ENCODE data around the gene SAPCD1. TPM values are rescaled to one million over a fixed set of nuclear protein-coding genes. Genes with fewer than 3 reads are reported as not detected.

Gene SAPCD1
- total and polyA plus RNA-seq, 10 donors = 3.6 to 14.2 (median 6.4) TPM; not detected in 1

GRCh38 chr6:31780507-31781243 is 18.2 kb downstream of the SAPCD1 start:
- H3K27ac ChIP-seq = no peak overlapping the region
- H3K27me3 ChIP-seq (replicated peaks in 1 of 7) = no peaks in the 10 kb centered on the region
- TF ChIP-seq CTCF (IDR thresholded peaks at IDR 0.05 in 8 of 11, conservative IDR thresholded peaks at IDR 0.05 in 3 of 11) (no peak), POLR2AphosphoS5 (IDR thresholded peaks at IDR 0.05) (no peak), POLR2A (IDR thresholded peaks at IDR 0.05) (no peak)
- DNase-seq = no peak
- peaks cover 9 to 24% (median 16%) of the 10 kb centered on the region in 6 donors for H3K4me1 ChIP-seq
- no peaks in the 10 kb centered on the region for H3K9me3 ChIP-seq
- intact Hi-C loops (cut with DNase I; ENCODE audit: low total_unique reads) = no loop called here
- peaks cover 0 to 82% (median 75%) of the 10 kb centered on the region in 6 donors for H3K36me3 ChIP-seq
- no peak overlapping the region for H3K4me3 ChIP-seq
- 88 to 96% (median 92%) methylated on average over 13 to 20 of the region's 20 CpGs for WGBS, 5 donors

DNA sequence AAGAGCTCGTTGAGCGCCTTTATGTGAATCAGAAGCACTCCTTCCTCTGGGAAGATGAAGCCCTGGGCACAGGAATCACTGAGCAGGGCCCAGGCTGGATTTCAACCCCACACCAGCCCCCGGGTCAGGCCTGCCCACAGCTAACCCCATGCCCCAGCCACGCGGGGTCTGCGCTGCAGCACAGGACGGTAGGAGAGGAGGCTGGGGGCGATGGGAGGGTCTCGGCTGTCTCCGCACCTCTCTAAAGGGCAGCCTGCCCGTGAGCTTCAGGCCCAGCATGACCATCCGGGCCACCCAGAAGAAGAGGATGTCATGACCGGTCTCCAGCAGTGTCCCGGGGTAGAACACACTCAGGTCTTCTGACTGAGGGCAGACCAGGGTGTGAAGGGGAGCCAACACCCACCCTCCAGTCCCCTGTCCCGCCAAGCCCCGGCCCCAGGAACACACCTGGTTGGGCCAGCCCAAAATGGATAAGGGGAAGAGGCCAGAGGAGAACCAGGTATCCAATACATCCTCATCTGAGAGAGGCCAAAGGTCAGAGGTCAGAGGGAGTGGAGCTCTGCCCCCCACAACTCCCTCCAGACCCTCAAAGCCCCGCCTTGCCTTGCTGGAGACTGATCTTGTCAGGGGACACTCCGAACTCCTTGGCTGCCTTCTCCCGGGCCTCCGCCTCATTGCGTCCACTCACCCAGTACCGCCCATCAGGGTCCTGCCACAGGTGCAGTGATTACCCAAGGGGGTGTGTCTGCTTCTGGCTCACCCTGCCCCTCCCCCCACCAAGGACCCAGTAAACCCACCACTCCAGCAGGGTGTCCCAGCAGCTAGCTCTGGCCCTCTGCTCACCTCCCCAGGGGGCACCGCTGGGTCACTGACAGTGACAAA is 19.0 kb downstream of the SAPCD1 start:
- H3K4me3 ChIP-seq = no peak overlapping the region
- intact Hi-C loops (cut with DNase I; ENCODE audit: low total_unique reads) = no loop called here
- no peak for TF ChIP-seq CTCF (IDR thresholded peaks at IDR 0.05 in 8 of 11, conservative IDR thresholded peaks at IDR 0.05 in 3 of 11)
- TF ChIP-seq POLR2AphosphoS5 (IDR thresholded peaks at IDR 0.05) = no peak
- no peak for TF ChIP-seq POLR2A (IDR thresholded peaks at IDR 0.05)
- 90 to 97% (median 96%) methylated on average over 14 to 23 of the region's 23 CpGs for WGBS, 5 donors
- no peak for DNase-seq
- H3K27me3 ChIP-seq (replicated peaks in 1 of 7) = no peaks in the 10 kb centered on the region
- peaks cover 0 to 90% (median 78%) of the 10 kb centered on the region in 6 donors for H3K36me3 ChIP-seq
- no peaks in the 10 kb centered on the region for H3K9me3 ChIP-seq
- peaks cover 9 to 16% (median 12%) of the 10 kb centered on the region in 6 donors for H3K4me1 ChIP-seq
- peak overlapping the region in 1 of 8 donors; percentile 4 for H3K27ac ChIP-seq

DNA sequence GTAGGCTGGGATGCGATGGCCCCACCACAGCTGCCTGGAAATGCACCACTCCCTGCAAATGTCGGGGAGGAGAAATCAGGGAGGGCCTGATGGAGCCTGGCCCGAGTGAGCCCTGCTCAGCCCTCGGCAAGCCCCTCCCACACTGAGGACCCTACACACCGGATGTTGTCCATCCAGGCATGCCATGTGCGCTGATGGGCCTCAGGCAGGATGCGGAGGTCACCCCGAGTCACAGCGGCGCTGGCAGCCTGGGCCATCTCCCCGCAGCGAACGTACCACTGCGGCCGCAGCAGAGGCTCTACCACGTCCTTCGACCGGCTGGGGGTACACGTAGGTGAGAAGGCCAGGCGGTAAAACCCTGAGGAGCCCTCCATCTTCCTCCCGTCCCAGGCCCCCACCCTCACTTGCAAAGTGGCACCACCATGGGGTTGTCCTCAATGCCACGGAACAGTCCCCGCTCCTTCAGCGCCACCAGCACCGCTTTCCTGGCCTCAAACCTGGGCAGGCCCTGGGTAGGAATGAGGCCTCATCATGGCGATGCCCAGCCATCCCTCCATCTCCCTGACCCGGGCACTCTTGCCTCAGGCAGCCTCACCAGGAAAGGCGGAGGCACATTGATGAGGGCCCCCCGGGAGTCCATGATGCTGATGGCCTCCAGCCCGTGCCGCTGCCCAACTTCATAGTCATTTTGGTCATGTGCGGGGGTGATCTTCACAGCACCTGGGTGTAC is 19.8 kb downstream of the SAPCD1 start:
- intact Hi-C loops (cut with DNase I; ENCODE audit: low total_unique reads) = no loop called here
- WGBS, 5 donors = 92 to 95% (median 93%) methylated on average over 32 of the region's 32 CpGs
- H3K9me3 ChIP-seq = no peaks in the 10 kb centered on the region
- DNase-seq = no peak
- H3K27me3 ChIP-seq (replicated peaks in 1 of 7) = no peaks in the 10 kb centered on the region
- peaks cover 0 to 96% (median 78%) of the 10 kb centered on the region in 6 donors for H3K36me3 ChIP-seq
- no peak overlapping the region for H3K4me3 ChIP-seq
- H3K27ac ChIP-seq = peak overlapping the region in 2 of 8 donors; percentile 4 to 27
- peaks cover 2 to 8% (median 4%) of the 10 kb centered on the region in 6 donors for H3K4me1 ChIP-seq
- no peak for TF ChIP-seq CTCF (IDR thresholded peaks at IDR 0.05 in 8 of 11, conservative IDR thresholded peaks at IDR 0.05 in 3 of 11)
- peak in 1 of 3 donors; percentile 74 for TF ChIP-seq POLR2AphosphoS5 (IDR thresholded peaks at IDR 0.05)
- TF ChIP-seq POLR2A (IDR thresholded peaks at IDR 0.05) = no peak
